GM18909 (cell line): Measurements from ENCODE around the gene DUSP7.

Experiments used
- ATAC-seq: cut with Tn5 transposase; IDR thresholded peaks from one replicate; pipeline ENCODE4 v1.9.1; 2021; ENCODE audit warnings: mild to moderate bottlenecking; ENCODE audit not compliant: unreplicated experiment, poor library complexity

The DUSP7 gene

DNA sequence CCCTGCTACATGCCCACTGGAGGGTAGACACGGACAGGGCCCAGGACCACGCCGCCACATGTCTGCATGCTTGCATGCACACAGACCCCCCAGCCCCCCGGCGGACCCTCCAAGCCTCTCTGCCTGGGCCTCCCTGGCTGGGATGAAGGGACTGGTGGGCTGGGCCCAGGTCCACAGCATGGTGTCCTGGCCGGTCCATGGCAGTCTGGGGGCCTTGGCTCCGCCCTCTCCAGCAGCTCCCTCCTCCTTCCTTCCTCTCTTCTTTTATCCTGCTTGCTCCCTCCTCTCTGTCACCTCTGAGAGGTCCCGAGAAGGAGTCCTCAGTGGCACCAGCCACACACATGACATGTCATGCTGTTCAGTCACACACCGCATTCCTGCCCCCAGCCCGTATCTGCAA lies 24.5 kb downstream of the DUSP7 start:
- no peak for ATAC-seq

- ATAC-seq = no peak
Measured at GRCh38 chr3:52030714-52031310, 25.6 kb downstream of the DUSP7 start.

- no peak for ATAC-seq
Measured at GRCh38 chr3:52029535-52029934, 26.8 kb downstream of the DUSP7 start.

- ATAC-seq = no peak
Measured at GRCh38 chr3:52029053-52029452, 27.3 kb downstream of the DUSP7 start.

- no peak for ATAC-seq
Measured at GRCh38 chr3:52028572-52028971, 27.8 kb downstream of the DUSP7 start.

DNA sequence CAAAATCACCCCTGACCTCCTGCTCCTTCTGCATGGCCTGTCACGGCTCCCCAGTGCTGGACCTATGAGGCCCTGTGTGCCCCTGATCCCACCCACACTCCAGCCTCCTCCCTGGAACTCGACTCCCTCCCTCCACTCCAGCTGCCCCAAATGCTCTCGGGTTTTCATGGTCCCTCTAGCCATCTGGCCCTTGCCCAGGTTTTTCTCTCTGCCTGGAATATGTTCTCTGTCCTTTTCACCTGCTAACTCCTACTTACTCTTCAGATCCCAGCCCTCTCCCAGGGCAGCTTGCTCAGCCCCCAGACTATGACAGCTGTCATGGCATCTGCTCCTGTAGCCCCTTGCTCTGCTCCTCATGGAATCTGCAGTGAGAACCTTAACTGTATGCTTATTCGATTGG lies 30.3 kb downstream of the DUSP7 start:
- ATAC-seq = no peak

GRCh38 chr3:52025453-52025852 lies 30.9 kb downstream of the DUSP7 start:
- ATAC-seq = no peak

GRCh38 chr3:52024765-52025452 lies 31.5 kb downstream of the DUSP7 start:
- no peak for ATAC-seq

GRCh38 chr3:52023860-52024764 lies 32.3 kb downstream of the DUSP7 start:
- ATAC-seq = peak; percentile 79

DNA sequence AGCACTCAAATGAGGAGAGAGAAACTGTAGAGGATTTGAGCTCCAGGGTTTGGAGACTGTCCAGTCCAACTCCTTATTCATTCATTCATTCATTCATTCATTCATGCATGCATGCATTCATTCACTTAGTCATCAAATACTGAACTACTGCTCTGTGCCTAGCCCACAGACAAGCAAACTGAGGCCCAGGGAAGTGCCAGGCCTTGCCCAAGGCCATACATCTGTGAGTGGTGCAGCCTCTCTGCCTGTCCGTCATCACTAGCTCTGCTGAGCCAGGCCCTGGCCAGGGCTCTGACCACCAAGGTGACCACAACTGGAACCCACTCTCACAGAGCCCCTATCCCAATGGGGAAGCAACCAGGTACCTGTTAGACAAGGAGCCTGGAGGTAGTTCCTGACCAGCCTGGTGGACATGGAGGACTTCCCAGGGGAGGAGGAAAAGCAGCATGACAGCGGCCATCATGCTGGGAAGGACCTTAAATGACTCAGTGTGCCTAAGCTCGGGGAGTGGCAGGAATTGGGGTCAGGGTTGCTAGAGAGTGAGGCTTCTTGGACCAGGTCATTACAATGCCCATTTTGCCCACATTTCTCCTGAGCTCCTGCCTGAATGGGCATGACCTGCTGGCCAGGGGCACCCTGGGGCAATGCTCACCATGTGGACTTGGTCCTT lies 33.1 kb downstream of the DUSP7 start:
- no peak for ATAC-seq

DNA sequence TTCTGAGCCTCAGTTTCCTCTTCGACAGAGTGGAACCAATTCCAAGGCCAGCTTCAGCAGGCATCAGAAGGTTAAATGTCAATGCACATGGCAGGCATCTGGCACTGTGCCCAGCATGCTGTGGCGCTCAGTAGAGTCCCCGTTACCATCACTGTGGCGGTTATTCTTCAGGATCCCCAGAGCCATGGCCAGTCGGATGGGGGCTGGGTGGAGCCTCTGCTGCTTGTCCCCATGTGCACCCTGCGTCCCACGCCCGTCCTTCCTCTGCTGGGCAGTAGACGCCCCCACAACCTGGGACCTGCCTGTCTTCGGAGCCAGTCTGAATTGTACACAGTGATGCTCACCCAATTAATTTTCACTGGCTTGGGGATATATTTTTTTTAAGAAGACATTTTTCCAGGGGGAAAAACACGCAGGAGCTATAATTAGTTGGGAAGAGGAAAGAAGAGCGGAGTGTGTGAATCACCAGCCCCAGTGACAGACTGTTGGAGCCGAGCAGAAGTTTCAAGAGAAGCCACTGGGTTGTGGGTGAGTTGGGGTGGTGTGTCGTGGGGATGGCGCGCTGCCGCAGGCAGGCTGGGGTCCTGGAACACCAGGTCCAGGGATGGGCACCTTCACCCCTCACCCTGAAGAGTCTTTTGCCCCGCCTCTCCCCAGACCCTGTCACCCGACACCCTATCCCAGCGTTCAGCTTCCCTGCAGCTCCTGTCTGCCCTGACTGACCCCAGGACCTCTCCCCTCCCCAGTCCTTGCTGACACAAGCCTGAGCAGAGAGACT lies 33.9 kb downstream of the DUSP7 start:
- no peak for ATAC-seq

DNA sequence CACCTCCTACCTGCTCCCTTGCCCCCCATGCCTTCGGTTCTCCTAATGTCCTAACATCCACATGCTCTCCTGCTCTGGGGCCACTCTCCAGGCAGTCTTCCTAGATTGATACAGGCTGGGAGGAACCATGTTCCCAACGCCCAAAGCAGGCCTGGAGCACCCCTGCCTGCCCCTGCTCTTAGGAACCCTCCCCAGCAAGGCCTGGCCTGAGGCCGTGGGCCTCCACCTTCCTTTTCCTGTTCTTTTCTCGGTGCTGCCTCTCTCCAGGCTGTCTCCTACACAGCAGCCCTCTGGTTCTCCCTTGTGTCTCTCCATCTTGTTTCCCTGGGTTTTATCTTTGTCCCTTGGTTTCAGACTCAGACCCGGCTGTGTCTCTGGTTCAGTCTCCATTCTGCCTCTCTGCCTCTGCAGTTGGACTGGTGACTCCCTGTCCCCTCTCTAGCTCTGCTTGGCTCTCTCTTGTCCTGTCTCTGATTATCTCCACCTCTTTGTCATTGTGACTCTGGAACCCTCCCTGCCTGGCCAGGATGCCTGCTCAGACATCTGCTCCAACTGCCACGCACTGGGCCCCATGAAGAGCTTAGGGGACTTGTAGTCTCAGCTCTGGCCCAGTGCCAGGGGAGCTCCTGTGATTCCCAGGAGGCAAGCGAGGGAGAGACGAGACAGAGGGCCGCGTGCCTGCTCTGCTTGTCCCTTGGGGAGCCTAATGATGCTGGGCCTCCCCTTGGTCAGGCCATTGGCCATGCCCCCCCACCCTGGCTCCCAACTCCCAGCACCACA lies 34.7 kb downstream of the DUSP7 start:
- ATAC-seq = no peak

DNA sequence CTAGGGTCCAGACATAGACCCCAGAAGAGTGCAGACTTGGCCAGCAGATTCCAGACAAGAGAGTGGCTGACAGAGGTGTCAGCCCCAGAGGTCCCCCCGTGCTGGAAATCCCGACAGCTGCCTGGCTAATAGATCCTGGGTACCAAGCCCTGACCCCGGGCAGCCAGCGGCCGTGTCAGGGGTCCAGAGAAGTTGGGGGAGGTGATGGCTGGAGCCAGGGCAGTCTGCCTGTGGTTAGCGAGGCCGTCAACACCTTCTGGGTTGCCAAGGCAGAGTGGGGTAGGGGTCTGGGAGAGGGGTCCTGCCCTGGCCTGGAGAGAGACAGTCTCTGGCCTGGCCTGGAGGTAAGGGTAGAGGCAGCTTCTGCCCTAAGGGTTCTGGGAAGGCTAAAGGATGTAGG lies 35.6 kb downstream of the DUSP7 start:
- no peak for ATAC-seq

GRCh38 chr3:52019352-52020080 lies 36.9 kb downstream of the DUSP7 start:
- no peak for ATAC-seq

DNA sequence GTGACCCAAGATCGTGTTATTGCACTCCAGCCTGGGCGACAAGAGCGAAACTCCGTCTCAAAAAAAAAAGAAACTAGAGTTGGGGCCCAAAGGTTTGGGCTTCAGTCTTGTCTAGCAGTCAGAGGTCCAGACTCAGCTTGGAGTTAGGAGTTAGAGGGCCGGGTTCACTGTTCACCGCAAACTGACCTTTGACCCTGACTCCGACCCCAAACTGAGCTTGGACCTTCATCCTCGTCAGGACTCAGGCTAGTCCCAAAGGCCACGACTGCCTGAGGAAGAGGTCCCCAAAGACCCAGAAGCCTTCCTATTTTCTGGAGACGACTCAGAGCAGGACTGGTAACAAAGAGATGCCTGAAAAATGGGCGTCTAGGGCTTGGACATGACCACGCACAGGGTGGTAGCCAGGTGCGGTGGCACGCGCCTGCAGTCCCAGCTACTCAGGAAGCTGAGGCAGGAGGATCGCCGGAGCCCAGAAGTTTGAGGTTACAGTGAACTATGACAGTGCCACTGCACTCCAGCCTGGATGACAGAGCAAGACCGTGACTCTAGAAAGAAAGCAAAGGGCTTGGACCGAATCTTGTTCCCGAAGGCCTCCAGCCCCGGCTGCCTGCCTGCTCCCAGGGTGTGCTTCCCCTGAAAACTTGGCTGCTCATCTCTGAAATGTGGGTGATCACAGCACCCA lies 37.9 kb downstream of the DUSP7 start:
- ATAC-seq = no peak

DNA sequence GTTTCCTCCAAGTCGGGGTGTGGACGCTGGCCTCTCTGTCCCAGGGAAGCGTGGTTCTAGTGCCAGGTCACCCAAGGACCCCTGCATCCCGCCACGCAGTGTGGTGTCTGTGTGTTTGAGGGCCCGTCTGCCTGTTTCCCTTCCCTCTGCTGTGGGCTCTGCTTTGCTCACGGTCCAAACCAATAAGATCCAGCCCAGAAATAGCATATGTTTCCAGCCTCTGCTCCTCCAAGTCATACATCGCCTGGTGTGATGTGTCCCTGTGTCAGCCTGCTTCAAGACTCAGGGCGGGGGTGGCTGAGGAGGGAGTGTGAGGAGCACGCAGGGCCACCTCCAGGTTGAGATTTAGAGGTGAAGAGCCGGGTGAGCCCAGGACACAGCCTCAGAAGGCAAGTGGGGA lies 38.8 kb downstream of the DUSP7 start:
- ATAC-seq = no peak

GRCh38 chr3:52015438-52016228 lies 40.7 kb downstream of the DUSP7 start:
- no peak for ATAC-seq
